WTC11 (cell line): ENCODE data around the gene TTC28. TPM values are rescaled to one million over a fixed set of nuclear protein-coding genes. Genes with fewer than 3 reads are reported as not detected.

ENCODE experiments used
- ATAC-seq: fragments of 200-7000 bp; cut with Tn5 transposase; 2 replicates; pipeline ENCODE4 v1.10.0; 2021; ENCODE audit warnings: mild to moderate bottlenecking, moderate library complexity
- CTCF ChIA-PET: fragments of 300-600 bp; sonication (Branson Sonifier 250); formaldehyde crosslinking; loops from one replicate; lab custom pipeline; 2021; ENCODE audit warnings: antibody characterized with exemption; lab: Charles Lee
- POLR2A ChIA-PET: fragments of 350-600 bp; sonication (Branson Sonifier 250); formaldehyde crosslinking; loops from one replicate; lab custom pipeline; 2021; ENCODE audit warnings: antibody characterized with exemption; lab: Charles Lee
- DNase-seq: peaks from one replicate; pipeline ENCODE4 v3.0.0; 2021; ENCODE audit warnings: low spot score
- H3K27ac Mint-ChIP-seq: 2 replicates; pipeline ENCODE4 v1.8.0; 2021; ENCODE audit warnings: mixed read lengths
- H3K27me3 Mint-ChIP-seq: 2 replicates; pipeline ENCODE4 v1.8.0; 2021; ENCODE audit warnings: low read depth, mild to moderate bottlenecking, moderate library complexity, mixed read lengths
- H3K36me3 Mint-ChIP-seq: 2 replicates; pipeline ENCODE4 v1.8.0; 2021; ENCODE audit warnings: mixed read lengths
- H3K4me1 Mint-ChIP-seq: 2 replicates; pipeline ENCODE4 v1.8.0; 2022; ENCODE audit warnings: mixed read lengths
- H3K4me3 Mint-ChIP-seq: 2 replicates; pipeline ENCODE4 v1.8.0; 2021; ENCODE audit warnings: mild to moderate bottlenecking, moderate library complexity, mixed read lengths
- H3K9me3 Mint-ChIP-seq: 2 replicates; pipeline ENCODE4 v1.8.0; 2021; ENCODE audit warnings: mixed read lengths
- CREB1 ChIP-seq: sonication (generic); formaldehyde crosslinking; IDR thresholded peaks from 2 replicates; pipeline ENCODE4 v1.8.0; 2023; ENCODE audit warnings: mild to moderate bottlenecking, missing genetic modification reagents
- CREM ChIP-seq: sonication (generic); formaldehyde crosslinking; IDR thresholded peaks from 2 replicates; pipeline ENCODE4 v1.8.1; 2022; ENCODE audit warnings: mild to moderate bottlenecking, missing genetic modification reagents, moderate library complexity
- GRHL2 ChIP-seq: fragments of 250-450 bp; sonication (Bioruptor Pico); IDR thresholded peaks from 2 replicates; pipeline ENCODE4 v1.8.0; 2022; ENCODE audit warnings: mild to moderate bottlenecking, moderate library complexity; ENCODE audit not compliant: insufficient replicate concordance, severe bottlenecking
- HMGA2 ChIP-seq: fragments of 250-450 bp; sonication (Bioruptor Pico); IDR thresholded peaks from 2 replicates; pipeline ENCODE4 v1.4.0; 2021; ENCODE audit warnings: mild to moderate bottlenecking, moderate library complexity
- NR2C2 ChIP-seq: sonication (generic); formaldehyde crosslinking; IDR thresholded peaks from 2 replicates; pipeline ENCODE4 v1.8.0; 2022; ENCODE audit warnings: mild to moderate bottlenecking, missing genetic modification reagents
- RORB ChIP-seq: fragments of 250-450 bp; sonication (Bioruptor Pico); IDR thresholded peaks from 2 replicates; pipeline ENCODE4 v1.9.0; 2021; ENCODE audit warnings: mild to moderate bottlenecking
- SP1 ChIP-seq: sonication (generic); formaldehyde crosslinking; conservative IDR thresholded peaks from 2 replicates; pipeline ENCODE4 v1.8.1; 2022; ENCODE audit warnings: missing genetic modification reagents
- USF2 ChIP-seq: sonication (generic); formaldehyde crosslinking; IDR thresholded peaks from 2 replicates; pipeline ENCODE4 v1.8.1; 2023; ENCODE audit warnings: mild to moderate bottlenecking, missing genetic modification reagents, moderate library complexity
- ZNF281 ChIP-seq: sonication (generic); formaldehyde crosslinking; IDR thresholded peaks from 2 replicates; pipeline ENCODE4 v1.8.0; 2023; ENCODE audit warnings: mild to moderate bottlenecking, missing genetic modification reagents
- total RNA-seq: library from RNA; stranded (reverse); gene quantifications from 3 replicates; pipeline ENCODE4 v1.2.3, GENCODE V29; 2021
- TF ChIP-seq, protein P1 (sequence below): sonication (generic); formaldehyde crosslinking; IDR thresholded peaks from 2 replicates; pipeline ENCODE4 v1.8.0; 2023; ENCODE audit warnings: missing genetic modification reagents, mild to moderate bottlenecking, borderline replicate concordance
- TF ChIP-seq, protein P2 (sequence below): fragments of 250-450 bp; sonication (Bioruptor Pico); IDR thresholded peaks from 2 replicates; pipeline ENCODE4 v1.8.0; 2021; ENCODE audit warnings: mild to moderate bottlenecking

Gene TTC28
- total RNA-seq, 1 experiment from 2014 or later: 13.0 TPM

DNA sequence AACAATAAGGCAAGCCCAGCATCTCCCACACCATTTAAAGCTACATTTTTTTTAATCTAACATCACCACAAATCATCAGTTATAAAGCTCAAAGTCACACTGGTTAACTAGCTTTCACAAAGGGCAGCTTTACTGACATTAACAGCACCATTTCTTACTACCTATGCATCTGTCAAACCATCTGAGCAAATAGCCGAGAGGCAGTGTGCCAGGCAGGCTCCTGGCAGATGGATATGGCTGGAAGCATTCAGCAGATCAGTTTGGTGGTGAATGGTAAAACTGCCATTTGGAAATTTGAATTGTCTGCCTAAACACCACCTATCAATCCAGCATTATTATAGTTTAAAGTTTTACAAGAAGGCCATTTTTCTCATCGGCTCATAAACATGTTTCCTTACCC lies 131.2 kb downstream of the TTC28 start (continued):
- TF ChIP-seq, protein P1, sequence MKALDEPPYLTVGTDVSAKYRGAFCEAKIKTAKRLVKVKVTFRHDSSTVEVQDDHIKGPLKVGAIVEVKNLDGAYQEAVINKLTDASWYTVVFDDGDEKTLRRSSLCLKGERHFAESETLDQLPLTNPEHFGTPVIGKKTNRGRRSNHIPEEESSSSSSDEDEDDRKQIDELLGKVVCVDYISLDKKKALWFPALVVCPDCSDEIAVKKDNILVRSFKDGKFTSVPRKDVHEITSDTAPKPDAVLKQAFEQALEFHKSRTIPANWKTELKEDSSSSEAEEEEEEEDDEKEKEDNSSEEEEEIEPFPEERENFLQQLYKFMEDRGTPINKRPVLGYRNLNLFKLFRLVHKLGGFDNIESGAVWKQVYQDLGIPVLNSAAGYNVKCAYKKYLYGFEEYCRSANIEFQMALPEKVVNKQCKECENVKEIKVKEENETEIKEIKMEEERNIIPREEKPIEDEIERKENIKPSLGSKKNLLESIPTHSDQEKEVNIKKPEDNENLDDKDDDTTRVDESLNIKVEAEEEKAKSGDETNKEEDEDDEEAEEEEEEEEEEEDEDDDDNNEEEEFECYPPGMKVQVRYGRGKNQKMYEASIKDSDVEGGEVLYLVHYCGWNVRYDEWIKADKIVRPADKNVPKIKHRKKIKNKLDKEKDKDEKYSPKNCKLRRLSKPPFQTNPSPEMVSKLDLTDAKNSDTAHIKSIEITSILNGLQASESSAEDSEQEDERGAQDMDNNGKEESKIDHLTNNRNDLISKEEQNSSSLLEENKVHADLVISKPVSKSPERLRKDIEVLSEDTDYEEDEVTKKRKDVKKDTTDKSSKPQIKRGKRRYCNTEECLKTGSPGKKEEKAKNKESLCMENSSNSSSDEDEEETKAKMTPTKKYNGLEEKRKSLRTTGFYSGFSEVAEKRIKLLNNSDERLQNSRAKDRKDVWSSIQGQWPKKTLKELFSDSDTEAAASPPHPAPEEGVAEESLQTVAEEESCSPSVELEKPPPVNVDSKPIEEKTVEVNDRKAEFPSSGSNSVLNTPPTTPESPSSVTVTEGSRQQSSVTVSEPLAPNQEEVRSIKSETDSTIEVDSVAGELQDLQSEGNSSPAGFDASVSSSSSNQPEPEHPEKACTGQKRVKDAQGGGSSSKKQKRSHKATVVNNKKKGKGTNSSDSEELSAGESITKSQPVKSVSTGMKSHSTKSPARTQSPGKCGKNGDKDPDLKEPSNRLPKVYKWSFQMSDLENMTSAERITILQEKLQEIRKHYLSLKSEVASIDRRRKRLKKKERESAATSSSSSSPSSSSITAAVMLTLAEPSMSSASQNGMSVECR: no peak

DNA sequence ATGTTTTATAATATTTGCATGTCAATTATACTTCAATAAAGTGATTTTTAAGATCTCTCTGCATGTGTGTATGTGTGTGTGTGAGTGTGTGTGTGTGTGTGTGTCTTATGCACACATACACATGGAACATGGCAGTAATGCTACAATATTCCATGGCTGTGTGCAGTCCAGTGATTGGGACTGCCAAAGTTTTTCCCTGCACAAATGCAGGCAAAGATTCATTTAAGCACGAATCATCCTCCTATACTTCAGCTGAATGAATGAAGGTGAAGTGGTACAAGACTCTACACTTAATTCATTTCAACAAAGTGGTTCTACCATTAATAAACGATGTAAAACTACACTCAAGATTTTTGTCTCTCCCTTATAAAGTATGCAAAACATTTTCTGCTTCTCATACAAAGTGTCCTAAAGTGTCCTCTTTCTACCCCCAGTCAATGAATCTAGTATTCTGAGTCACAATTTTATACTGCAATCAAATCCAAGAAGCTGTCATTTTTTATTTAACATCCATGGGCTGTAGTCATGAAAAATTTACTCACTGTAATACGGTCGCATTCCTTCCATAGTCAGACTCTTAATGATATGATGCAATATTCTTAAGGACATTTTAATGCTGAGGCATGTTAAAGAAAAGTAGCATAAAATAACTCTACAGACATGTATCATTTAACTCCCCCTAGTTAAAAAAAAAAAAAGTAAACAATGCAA lies 132.4 kb downstream of the TTC28 start:
- no peaks in the 10 kb centered on the region; the same call in 1 of the 2 replicates for H3K27me3 Mint-ChIP-seq
- CTCF ChIA-PET: no interaction called here

DNA sequence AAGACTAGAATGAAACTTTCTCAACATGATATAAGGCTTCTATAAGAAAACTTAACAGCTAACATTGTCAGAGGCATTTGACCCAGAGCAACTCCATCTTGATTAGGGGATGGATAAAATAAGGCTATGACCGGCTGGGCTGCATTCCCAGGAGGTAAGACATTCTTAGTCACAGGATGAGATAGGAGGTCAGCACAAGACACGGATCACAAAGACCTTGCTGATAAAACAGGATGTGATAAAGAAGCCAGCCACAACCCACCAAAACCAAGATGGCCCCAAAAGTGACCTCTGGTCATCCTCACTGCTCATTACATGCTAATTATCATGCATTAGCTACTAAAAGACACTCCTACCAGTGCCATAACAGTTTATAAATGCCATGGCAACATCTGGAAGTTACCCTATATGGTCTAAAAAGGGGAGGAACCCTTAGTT lies 135.2 kb downstream of the TTC28 start:
- Mint-ChIP-seq H3K36me3 (peaks cover 5% of the 10 kb centered on the region), H3K27me3 (no peaks in the 10 kb centered on the region), H3K9me3 (peaks cover 20% of the 10 kb centered on the region), H3K4me3 (no peak overlapping the region), H3K27ac (no peak overlapping the region), H3K4me1 (peaks cover 16% of the 10 kb centered on the region)
- TF ChIP-seq NR2C2 (no peak), GRHL2 (CRISPR knock-in tag) (no peak), USF2 (CRISPR knock-in tag) (no peak), CREB1 (CRISPR knock-in tag) (no peak), ZNF281 (CRISPR knock-in tag) (no peak), HMGA2 (CRISPR knock-in tag) (no peak), SP1 (CRISPR knock-in tag) (no peak), CREM (CRISPR knock-in tag) (no peak)
- ChIA-PET CTCF (no interaction called here), POLR2A (no interaction called here)
- DNase-seq: no peak
- ATAC-seq: no peak

More for the DNA sequence above, 132.4 kb downstream of the TTC28 start:
- POLR2A ChIA-PET: no interaction called here
- no peak for DNase-seq
- ATAC-seq: no peak
- Mint-ChIP-seq H3K36me3 (peaks cover 3% of the 10 kb centered on the region), H3K9me3 (peaks cover 19% of the 10 kb centered on the region), H3K4me3 (no peak overlapping the region), H3K27ac (no peak overlapping the region), H3K4me1 (peaks cover 9% of the 10 kb centered on the region)
- no peak for TF ChIP-seq RORB (CRISPR knock-in tag)
- TF ChIP-seq, protein P2, sequence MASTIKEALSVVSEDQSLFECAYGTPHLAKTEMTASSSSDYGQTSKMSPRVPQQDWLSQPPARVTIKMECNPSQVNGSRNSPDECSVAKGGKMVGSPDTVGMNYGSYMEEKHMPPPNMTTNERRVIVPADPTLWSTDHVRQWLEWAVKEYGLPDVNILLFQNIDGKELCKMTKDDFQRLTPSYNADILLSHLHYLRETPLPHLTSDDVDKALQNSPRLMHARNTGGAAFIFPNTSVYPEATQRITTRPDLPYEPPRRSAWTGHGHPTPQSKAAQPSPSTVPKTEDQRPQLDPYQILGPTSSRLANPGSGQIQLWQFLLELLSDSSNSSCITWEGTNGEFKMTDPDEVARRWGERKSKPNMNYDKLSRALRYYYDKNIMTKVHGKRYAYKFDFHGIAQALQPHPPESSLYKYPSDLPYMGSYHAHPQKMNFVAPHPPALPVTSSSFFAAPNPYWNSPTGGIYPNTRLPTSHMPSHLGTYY (CRISPR knock-in tag): no peak
